NCI-H2107 (cell line): ENCODE results near the gene CCDC197.

Source experiments
- DNase-seq: peaks from one replicate; lab custom pipeline; 2025; lab: John Stamatoyannopoulos, UW

CCDC197 gene

GRCh38 chr14:94026173-94026888, 29.2 kb downstream of the CCDC197 start, which contains the start of gene OTUB2:
OTUB2 (plus strand) TSS chr14:94026340; CDS start chr14:94026538, 198 bp downstream.
- peak; percentile 80 for DNase-seq

GRCh38 chr14:94026889-94027469, 29.9 kb downstream of the CCDC197 start:
- DNase-seq, result no peak

- no peak for DNase-seq
Measured at GRCh38 chr14:94027566-94028449, 30.7 kb downstream of the CCDC197 start.

- no peak for DNase-seq
Measured at GRCh38 chr14:94028450-94028826, 31.3 kb downstream of the CCDC197 start.

GRCh38 chr14:94029265-94029664, 32.2 kb downstream of the CCDC197 start:
- no peak for DNase-seq

- DNase-seq, result no peak
Measured at GRCh38 chr14:94029671-94030203, 32.6 kb downstream of the CCDC197 start.

- DNase-seq, result no peak
Measured at GRCh38 chr14:94030571-94030970, 33.5 kb downstream of the CCDC197 start.

- no peak for DNase-seq
Measured at GRCh38 chr14:94031161-94031882, 34.2 kb downstream of the CCDC197 start.

GRCh38 chr14:94031883-94032279, 34.8 kb downstream of the CCDC197 start:
- no peak for DNase-seq

GRCh38 chr14:94034886-94035285, 37.8 kb downstream of the CCDC197 start:
- no peak for DNase-seq

GRCh38 chr14:94036313-94037167, 39.4 kb downstream of the CCDC197 start:
- peak; percentile 11 for DNase-seq

GRCh38 chr14:94037954-94038353, 40.9 kb downstream of the CCDC197 start:
- no peak for DNase-seq

- DNase-seq, result no peak
Measured at GRCh38 chr14:94038510-94038909, 41.4 kb downstream of the CCDC197 start.

- no peak for DNase-seq
Measured at GRCh38 chr14:94038921-94039629, 42.0 kb downstream of the CCDC197 start.

GRCh38 chr14:94040247-94040646, 43.1 kb downstream of the CCDC197 start:
- no peak for DNase-seq

GRCh38 chr14:94040796-94041195, 43.7 kb downstream of the CCDC197 start:
- DNase-seq, result no peak

GRCh38 chr14:94041551-94042346, 44.6 kb downstream of the CCDC197 start:
- DNase-seq, result no peak

GRCh38 chr14:94042433-94043091, 45.5 kb downstream of the CCDC197 start:
- no peak for DNase-seq
